Measurements from ENCODE around the gene PDZD7. TPM values are rescaled to one million over a fixed set of nuclear protein-coding genes. Genes with fewer than 3 reads are reported as not detected.

PDZD7 gene
- total and polyA plus RNA-seq, 2 of the 8 experiments (the other 6 are each of a cell fraction or from before 2014, with no cell fraction given), result 0.88 to 1.6 TPM

GRCh38 chr10:101018600-101019439, 12.1 kb downstream of the PDZD7 start (continued):
- TF ChIP-seq CHD7 (IDR thresholded peaks at IDR 0.05; ENCODE audit: insufficient replicate concordance, low read length) (no peak), JUN (IDR thresholded peaks at IDR 0.05; ENCODE audit: low read depth, low read length) (no peak), NANOG (IDR thresholded peaks at IDR 0.05; ENCODE audit: insufficient read depth, low read depth, low read length, poor library complexity, severe bottlenecking) (no peak), MAFK (IDR thresholded peaks at IDR 0.05; ENCODE audit: low read depth, low read length) (no peak), TBP (IDR thresholded peaks at IDR 0.05; ENCODE audit: low read depth, low read length) (peak; percentile 33; the same call in 1 of the 2 replicates), RBBP5 (IDR thresholded peaks at IDR 0.05; ENCODE audit: borderline replicate concordance, low read depth, low read length) (no peak), CBX8 (IDR thresholded peaks at IDR 0.05; ENCODE audit: borderline replicate concordance, low read depth, low read length) (no peak), EZH2 (IDR thresholded peaks at IDR 0.05; ENCODE audit: low read depth, low read length, severe bottlenecking) (no peak), TCF12 (IDR thresholded peaks at IDR 0.05; ENCODE audit: low read depth, low read length) (0 out of 2 replicates have a peak, but pooled peaks have one; percentile 67), CHD2 (IDR thresholded peaks at IDR 0.05; ENCODE audit: low read length) (no peak)

Measured in H1 (cell line).